Measurements from ENCODE around the gene SLC13A4. TPM values are rescaled to one million over a fixed set of nuclear protein-coding genes. Genes with fewer than 3 reads are reported as not detected.

The SLC13A4 gene
- total RNA-seq, 4 donors from 2014 or later, result not detected

GRCh38 chr7:135734343-135734689 is 6.3 kb upstream of the SLC13A4 start:
- in situ Hi-C loops (cut with MboI; ENCODE audit: low sequenced_read_pairs in 4 of 4), result no loop called here
- no peak for TF ChIP-seq POLR2A (IDR thresholded peaks at IDR 0.05)
- TF ChIP-seq, protein P1, sequence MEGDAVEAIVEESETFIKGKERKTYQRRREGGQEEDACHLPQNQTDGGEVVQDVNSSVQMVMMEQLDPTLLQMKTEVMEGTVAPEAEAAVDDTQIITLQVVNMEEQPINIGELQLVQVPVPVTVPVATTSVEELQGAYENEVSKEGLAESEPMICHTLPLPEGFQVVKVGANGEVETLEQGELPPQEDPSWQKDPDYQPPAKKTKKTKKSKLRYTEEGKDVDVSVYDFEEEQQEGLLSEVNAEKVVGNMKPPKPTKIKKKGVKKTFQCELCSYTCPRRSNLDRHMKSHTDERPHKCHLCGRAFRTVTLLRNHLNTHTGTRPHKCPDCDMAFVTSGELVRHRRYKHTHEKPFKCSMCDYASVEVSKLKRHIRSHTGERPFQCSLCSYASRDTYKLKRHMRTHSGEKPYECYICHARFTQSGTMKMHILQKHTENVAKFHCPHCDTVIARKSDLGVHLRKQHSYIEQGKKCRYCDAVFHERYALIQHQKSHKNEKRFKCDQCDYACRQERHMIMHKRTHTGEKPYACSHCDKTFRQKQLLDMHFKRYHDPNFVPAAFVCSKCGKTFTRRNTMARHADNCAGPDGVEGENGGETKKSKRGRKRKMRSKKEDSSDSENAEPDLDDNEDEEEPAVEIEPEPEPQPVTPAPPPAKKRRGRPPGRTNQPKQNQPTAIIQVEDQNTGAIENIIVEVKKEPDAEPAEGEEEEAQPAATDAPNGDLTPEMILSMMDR (IDR thresholded peaks at IDR 0.05 in 4 of 5, conservative IDR thresholded peaks at IDR 0.05 in 1 of 5), result no peak

DNA sequence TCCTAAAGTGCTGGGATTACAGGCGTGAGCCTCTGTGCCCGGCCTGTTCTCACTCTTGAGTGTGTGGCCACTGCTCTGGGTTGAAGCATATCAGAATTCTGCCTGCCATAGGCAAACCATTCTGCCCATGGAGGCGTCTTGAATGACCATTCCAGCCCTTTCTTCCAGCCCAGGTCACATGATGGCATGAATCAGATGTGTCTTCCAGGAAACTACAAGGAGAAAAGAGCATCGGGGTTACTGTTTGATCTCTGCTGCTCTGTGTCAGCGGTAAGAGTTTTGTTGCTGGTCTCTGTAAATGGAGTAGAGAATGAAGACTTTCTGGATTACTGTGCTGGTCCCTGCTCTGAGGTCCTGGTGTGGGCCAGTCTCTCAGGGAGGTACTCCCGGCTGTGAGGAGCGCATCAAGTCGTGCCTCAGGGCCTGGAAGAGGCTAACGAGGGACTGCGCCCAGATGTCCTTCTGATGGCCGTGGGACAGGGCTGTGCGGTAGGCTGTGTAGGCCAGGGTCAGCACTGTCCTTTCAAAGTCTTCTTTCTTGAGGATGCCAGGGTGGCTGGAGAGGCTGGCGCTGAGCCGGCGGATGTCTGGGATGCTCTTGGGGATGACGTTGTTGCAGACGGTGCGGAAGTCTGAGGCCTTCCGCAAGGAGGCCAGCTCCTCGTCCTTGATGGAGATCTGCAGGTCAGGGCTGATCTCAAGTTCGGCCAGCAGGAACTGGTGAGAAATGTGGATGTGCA is 5.8 kb upstream of the SLC13A4 start:
- Histone ChIP-seq H3K9me3 (no peaks in the 10 kb centered on the region), H3K4me3 (no peak overlapping the region), H3K4me1 (no peaks in the 10 kb centered on the region), H3K27ac (no peak overlapping the region), H3K27me3 (no peaks in the 10 kb centered on the region), H3K36me3 (no peaks in the 10 kb centered on the region)
- in situ Hi-C loops (cut with MboI; ENCODE audit: low sequenced_read_pairs in 4 of 4) (no loop called here), intact Hi-C loops (cut with DNase I; ENCODE audit: low total_unique reads) (no loop called here)
- DNase-seq (no peak), ATAC-seq (no peak)
- TF ChIP-seq, protein P1 (IDR thresholded peaks at IDR 0.05 in 4 of 5, conservative IDR thresholded peaks at IDR 0.05 in 1 of 5), result no peak
- no peak for TF ChIP-seq POLR2A (IDR thresholded peaks at IDR 0.05)

More at GRCh38 chr7:135734343-135734689, 6.3 kb upstream of the SLC13A4 start:
- Histone ChIP-seq H3K27me3 (no peaks in the 10 kb centered on the region), H3K27ac (no peak overlapping the region), H3K4me3 (no peak overlapping the region), H3K36me3 (no peaks in the 10 kb centered on the region), H3K4me1 (no peaks in the 10 kb centered on the region), H3K9me3 (no peaks in the 10 kb centered on the region)
- no peak for ATAC-seq
- DNase-seq, result no peak
- intact Hi-C loops (cut with DNase I; ENCODE audit: low total_unique reads), result no loop called here

DNA sequence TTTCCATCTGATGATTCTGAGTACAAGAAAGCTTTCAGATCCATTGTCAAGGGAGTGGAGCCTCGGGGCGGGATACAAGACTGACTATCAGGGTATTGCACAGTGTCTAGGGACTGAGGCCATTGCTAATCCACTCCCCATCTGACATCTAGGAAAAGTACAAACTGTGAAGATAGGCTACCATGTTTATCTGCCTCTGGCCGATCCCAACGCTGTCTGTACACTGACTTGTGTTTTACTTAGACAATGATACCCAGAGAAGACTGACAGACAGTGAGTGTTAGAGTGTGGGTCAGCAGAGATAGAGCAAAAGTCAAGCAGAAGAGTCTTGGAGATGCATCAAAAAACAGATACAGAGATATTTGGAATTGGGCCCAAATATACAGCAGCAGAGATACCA is 3.1 kb upstream of the SLC13A4 start:
- intact Hi-C loops (cut with DNase I; ENCODE audit: low total_unique reads), result no loop called here
- Histone ChIP-seq H3K27ac (no peak overlapping the region), H3K9me3 (no peaks in the 10 kb centered on the region), H3K27me3 (no peaks in the 10 kb centered on the region), H3K36me3 (no peaks in the 10 kb centered on the region), H3K4me3 (no peak overlapping the region), H3K4me1 (no peaks in the 10 kb centered on the region)
- ATAC-seq (no peak), DNase-seq (no peak)
- in situ Hi-C loops (cut with MboI; ENCODE audit: low sequenced_read_pairs in 4 of 4), result no loop called here
- TF ChIP-seq, protein P1 (IDR thresholded peaks at IDR 0.05 in 4 of 5, conservative IDR thresholded peaks at IDR 0.05 in 1 of 5), result no peak
- no peak for TF ChIP-seq POLR2A (IDR thresholded peaks at IDR 0.05)

- ATAC-seq (no peak), DNase-seq (no peak)
- in situ Hi-C loops (cut with MboI; ENCODE audit: low sequenced_read_pairs in 4 of 4) (no loop called here), intact Hi-C loops (cut with DNase I; ENCODE audit: low total_unique reads) (no loop called here)
- TF ChIP-seq POLR2A (IDR thresholded peaks at IDR 0.05), result no peak
- TF ChIP-seq, protein P1 (IDR thresholded peaks at IDR 0.05 in 4 of 5, conservative IDR thresholded peaks at IDR 0.05 in 1 of 5), result no peak
- Histone ChIP-seq H3K4me1 (no peaks in the 10 kb centered on the region), H3K36me3 (no peaks in the 10 kb centered on the region), H3K4me3 (no peak overlapping the region), H3K27ac (no peak overlapping the region), H3K27me3 (no peaks in the 10 kb centered on the region), H3K9me3 (no peaks in the 10 kb centered on the region)
Measured at GRCh38 chr7:135729230-135729629, 1.2 kb upstream of the SLC13A4 start.

All from gastrocnemius medialis (tissue), 4 donors.